H1 (cell line): Measurements from ENCODE around the gene ZNF391. TPM values are rescaled to one million over a fixed set of nuclear protein-coding genes. Genes with fewer than 3 reads are reported as not detected.

Source experiments
- CTCF ChIA-PET: fragments of 300-600 bp; sonication (Branson Sonifier 250); formaldehyde crosslinking; loops from one replicate; lab custom pipeline; 2021; ENCODE audit not compliant: partially characterized antibody; lab: Charles Lee
- POLR2A ChIA-PET: fragments of 300-600 bp; sonication (Branson Sonifier 250); formaldehyde crosslinking; loops from one replicate; lab custom pipeline; 2021; ENCODE audit warnings: inconsistent platforms; ENCODE audit not compliant: partially characterized antibody; lab: Charles Lee
- DNase-seq, 2 experiments: peaks; one replicate each; pipeline versions ENCODE4 v3.0.0 to v3.0.0-alpha.2; 2010 to 2022; ENCODE audit warnings: low spot score in 2 of 2, low read depth in 1 of 2, mixed read lengths in 1 of 2
- FAIRE-seq: peaks from 2 replicates; lab custom pipeline; 2011; peaks lifted over from hg19 to GRCh38; lab: Jason Lieb, UNC
- H2AFZ ChIP-seq: 2 replicates; pipeline ENCODE4 v1.8.1; 2012; ENCODE audit warnings: low read length, inconsistent platforms
- H2AK5ac ChIP-seq: 2 replicates; pipeline ENCODE4 v1.6.1; 2013; ENCODE audit warnings: low read depth, low read length
- H2BK120ac ChIP-seq: replicated peaks from 2 replicates; pipeline ENCODE3; 2013; ENCODE audit warnings: low read depth, low read length, inconsistent platforms
- H2BK12ac ChIP-seq: 2 replicates; pipeline ENCODE4 v1.6.1; 2013; ENCODE audit warnings: low read depth, low read length
- H2BK15ac ChIP-seq: 2 replicates; pipeline ENCODE4 v1.6.1; 2013; ENCODE audit warnings: low read length
- H2BK20ac ChIP-seq: 2 replicates; pipeline ENCODE4 v1.6.1; 2013; ENCODE audit warnings: low read length
- H2BK5ac ChIP-seq: 2 replicates; pipeline ENCODE4 v1.6.1; 2013; ENCODE audit warnings: low read depth, low read length
- H3K14ac ChIP-seq: 2 replicates; pipeline ENCODE4 v1.6.1; 2013; ENCODE audit warnings: inconsistent platforms; ENCODE audit not compliant: insufficient read length
- H3K18ac ChIP-seq: 2 replicates; pipeline ENCODE4 v1.6.1; 2013; ENCODE audit warnings: low read length; ENCODE audit errors: extremely low read depth
- H3K23ac ChIP-seq: 2 replicates; pipeline ENCODE4 v1.6.1; 2013; ENCODE audit warnings: inconsistent platforms; ENCODE audit not compliant: insufficient read length
- H3K23me2 ChIP-seq: 2 replicates; pipeline ENCODE4 v1.6.1; 2013; ENCODE audit warnings: low read depth, low read length
- H3K27ac ChIP-seq: 2 replicates; pipeline ENCODE4 v1.6.1; 2011; ENCODE audit warnings: low read depth, low read length, inconsistent platforms
- H3K27me3 ChIP-seq, 4 experiments: replicated peaks in 1 of 4; 1 replicate in 1 of 4; 2 replicates in 3 of 4; pipeline versions ENCODE4 v1.6.1 to v1.8.1; 2011 to 2013; ENCODE audit warnings: low read length in 3 of 4, mild to moderate bottlenecking in 3 of 4, inconsistent platforms in 2 of 4, mixed read lengths in 2 of 4, moderate library complexity in 1 of 4; ENCODE audit not compliant: control insufficient read depth in 3 of 4, insufficient read depth in 3 of 4; ENCODE audit errors: extremely low read depth in 1 of 4
- H3K36me3 ChIP-seq, 4 experiments: 2 replicates each; pipeline versions ENCODE4 v1.6.1 to v1.8.1; 2011 to 2013; ENCODE audit warnings: mild to moderate bottlenecking in 4 of 4, low read length in 3 of 4, moderate library complexity in 2 of 4, control low read depth in 1 of 4, inconsistent platforms in 1 of 4; ENCODE audit not compliant: insufficient read depth in 4 of 4, control insufficient read depth in 2 of 4
- H3K4ac ChIP-seq: replicated peaks from 2 replicates; pipeline ENCODE3; 2013; ENCODE audit warnings: low read length, low read depth, mixed read lengths, inconsistent platforms; ENCODE audit not compliant: insufficient read length
- H3K4me1 ChIP-seq, 4 experiments: replicated peaks in 1 of 4; 1 replicate in 1 of 4; 2 replicates in 3 of 4; pipeline versions ENCODE4 v1.6.1 to v1.8.1; 2011 to 2013; ENCODE audit warnings: low read length in 3 of 4, inconsistent platforms in 2 of 4, mixed read lengths in 1 of 4; ENCODE audit not compliant: insufficient read depth in 4 of 4, control insufficient read depth in 3 of 4
- H3K4me2 ChIP-seq, 2 experiments: 2 replicates each; pipeline versions ENCODE4 v1.6.1 to v1.8.1; 2011 to 2013; ENCODE audit warnings: low read depth in 2 of 2, low read length in 2 of 2, control low read depth in 1 of 2, inconsistent platforms in 1 of 2, mild to moderate bottlenecking in 1 of 2; ENCODE audit not compliant: insufficient read depth in 1 of 2
- H3K4me3 ChIP-seq, 4 experiments: fragments of 200-600, 300-600 bp in 1 of 4; sonication (generic), shearing (Covaris generic), sonication (Bioruptor Twin) in 1 of 4; 2 replicates each; pipeline versions ENCODE4 v1.5.1 to v1.8.1; 2011 to 2016; ENCODE audit warnings: low read length in 4 of 4, low read depth in 3 of 4, control low read depth in 2 of 4, inconsistent platforms in 2 of 4, mild to moderate bottlenecking in 2 of 4, mixed read lengths in 1 of 4, moderate library complexity in 1 of 4; ENCODE audit not compliant: insufficient read depth in 2 of 4; ENCODE audit errors: extremely low read depth in 1 of 4
- H3K56ac ChIP-seq: replicated peaks from 2 replicates; pipeline ENCODE3; 2013; ENCODE audit warnings: low read depth, mild to moderate bottlenecking, mixed read lengths, low read length, inconsistent platforms; ENCODE audit not compliant: insufficient read length
- H3K79me1 ChIP-seq: 2 replicates; pipeline ENCODE4 v1.6.1; 2013; ENCODE audit warnings: low read depth, low read length, control low read depth
- H3K79me2 ChIP-seq, 2 experiments: 2 replicates each; pipeline versions ENCODE4 v1.6.1 to v1.8.1; 2012 to 2013; ENCODE audit warnings: low read length in 2 of 2, mild to moderate bottlenecking in 2 of 2, inconsistent platforms in 1 of 2; ENCODE audit not compliant: insufficient read depth in 2 of 2, control insufficient read depth in 1 of 2
- H3K9ac ChIP-seq, 4 experiments: replicated peaks in 1 of 4; 1 replicate in 1 of 4; 2 replicates in 3 of 4; pipeline versions ENCODE4 v1.6.1 to v1.8.1; 2011 to 2013; ENCODE audit warnings: low read depth in 3 of 4, low read length in 3 of 4, control low read depth in 2 of 4, mild to moderate bottlenecking in 2 of 4, moderate library complexity in 2 of 4, inconsistent platforms in 1 of 4; ENCODE audit errors: extremely low read depth in 1 of 4
- H3K9me3 ChIP-seq, 2 experiments: 2 replicates each; pipeline versions ENCODE4 v1.6.1 to v1.8.1; 2012 to 2013; ENCODE audit warnings: mild to moderate bottlenecking in 2 of 2, moderate library complexity in 2 of 2, control low read depth in 1 of 2, inconsistent platforms in 1 of 2, low read depth in 1 of 2, low read length in 1 of 2, mixed read lengths in 1 of 2; ENCODE audit not compliant: insufficient read depth in 2 of 2
- H4K20me1 ChIP-seq, 2 experiments: replicated peaks in 1 of 2; 2 replicates each; pipeline versions ENCODE3 to v1.8.1; 2011 to 2013; ENCODE audit warnings: inconsistent platforms in 2 of 2, low read length in 2 of 2, mild to moderate bottlenecking in 1 of 2; ENCODE audit not compliant: insufficient read depth in 2 of 2, control insufficient read depth in 1 of 2
- H4K5ac ChIP-seq: 2 replicates; pipeline ENCODE4 v1.6.1; 2013; ENCODE audit warnings: low read length, low read depth, mixed read lengths, inconsistent platforms; ENCODE audit not compliant: insufficient read length
- H4K8ac ChIP-seq: 2 replicates; pipeline ENCODE4 v1.8.0; 2013; ENCODE audit warnings: mild to moderate bottlenecking, moderate library complexity, low read length, inconsistent platforms; ENCODE audit not compliant: insufficient read depth; ENCODE audit errors: extremely low read depth
- H4K91ac ChIP-seq: replicated peaks from 2 replicates; pipeline ENCODE3; 2013; ENCODE audit warnings: low read length, mixed read lengths, inconsistent platforms; ENCODE audit not compliant: insufficient read length
- MAFK ChIP-seq: IDR thresholded peaks from 2 replicates; pipeline ENCODE4 v1.6.1; 2012; ENCODE audit warnings: low read depth, mild to moderate bottlenecking, improper control_type of control experiment, low read length
- WGBS, 2 experiments: shearing (Covaris generic) in 1 of 2; methylation state at CpG; one replicate each; pipeline versions ENCODE4 v1.1.6 to v1.1.7; 2013 to 2015; ENCODE audit warnings: low lambda C conversion rate in 2 of 2, mixed read lengths in 2 of 2, inconsistent platforms in 1 of 2, low coverage in 1 of 2, missing lambda C conversion rate in 1 of 2; ENCODE audit not compliant: insufficient replicate concordance in 2 of 2, insufficient coverage in 1 of 2, insufficient read length in 1 of 2; ENCODE audit errors: extremely low coverage in 1 of 2, missing lambda C conversion rate in 1 of 2; 5-methylcytosine and 5-hydroxymethylcytosine counted together
- polyA plus RNA-seq, 7 experiments: library from polyadenylated mRNA; depleted of rRNA in 3 of 7; stranded (reverse) in 5 of 7; unstranded in 2 of 7; fragments of >200 nt in 5 of 7; fragments of 200-250 nt in 2 of 7; gene quantifications; 1 replicate in 5 of 7; 2 replicates in 1 of 7; 4 replicates in 1 of 7; pipeline versions ENCODE4 v1.2.1 to v1.2.3, GENCODE V29; 2011 to 2013; ENCODE audit warnings: missing spikeins in 2 of 7, mixed read lengths in 2 of 7
- total RNA-seq: library from RNA; stranded (reverse); fragmentation: NEBNext Ultra II Directional; extraction: Animal tissue kit (Norgen Biotek cat#: 25700); gene quantifications from 2 replicates; pipeline ENCODE4 v1.2.1, GENCODE V29; 2021

The ZNF391 gene
- total and polyA plus RNA-seq, 2 of the 8 experiments (the other 6 are each of a cell fraction or from before 2014, with no cell fraction given), result 4.8 to 13.0 TPM

- no peak overlapping the region for H3K4ac ChIP-seq
- H2AK5ac ChIP-seq, result no peak overlapping the region
- no peak overlapping the region for H3K9ac ChIP-seq
- no peaks in the 10 kb centered on the region for H3K27me3 ChIP-seq
- no peak overlapping the region for H2BK120ac ChIP-seq
- no peaks in the 10 kb centered on the region for H3K79me1 ChIP-seq
- H4K20me1 ChIP-seq, result no peaks in the 10 kb centered on the region
- H3K14ac ChIP-seq, result no peak overlapping the region
- no peaks in the 10 kb centered on the region for H3K4me1 ChIP-seq
- H2BK20ac ChIP-seq, result no peak overlapping the region
- CTCF ChIA-PET, result no interaction called here
- no peak overlapping the region for H4K8ac ChIP-seq
- no peak overlapping the region for H2BK15ac ChIP-seq
- 100% methylated on average over 1 of the region's 1 CpG; no CpG with 5 or more reads in 1 of the 2 experiments for WGBS, 2 experiments
- H3K23me2 ChIP-seq, result no peaks in the 10 kb centered on the region
- H3K23ac ChIP-seq, result no peak overlapping the region
- H2BK5ac ChIP-seq, result no peak overlapping the region
- no peak overlapping the region for H2AFZ ChIP-seq
- no peak for TF ChIP-seq MAFK
- FAIRE-seq, result no peak
- H3K36me3 ChIP-seq, result peaks cover 0 to 28% (median 10%) of the 10 kb centered on the region in 4 experiments; a peak in 5 of 8 replicates
- H3K18ac ChIP-seq, result no peak overlapping the region
- no peak overlapping the region for H3K27ac ChIP-seq
- POLR2A ChIA-PET, result no interaction called here
- H4K91ac ChIP-seq, result no peak overlapping the region
- H3K4me3 ChIP-seq, result no peak overlapping the region
- DNase-seq, result no peak
- no peaks in the 10 kb centered on the region for H3K79me2 ChIP-seq
- H2BK12ac ChIP-seq, result no peak overlapping the region
- H4K5ac ChIP-seq, result no peak overlapping the region
- peaks cover 34 to 38% of the 10 kb centered on the region in 2 experiments for H3K9me3 ChIP-seq
- no peak overlapping the region for H3K4me2 ChIP-seq
- H3K56ac ChIP-seq, result no peak overlapping the region
These were observed 29.3 kb upstream of the ZNF391 start for GRCh38 chr6:27359231-27359630.
